SK-N-SH treated with all-trans-retinoic acid at 6 μM for 48 hours (cell line): ENCODE data around the gene DLG1.

ENCODE experiments used
- ATAC-seq: fragments of 200-7000 bp; cut with Tn5 transposase; 3 replicates; pipeline ENCODE4 v1.9.1; 2020; ENCODE audit warnings: mild to moderate bottlenecking, moderate library complexity
- ARNTL ChIP-seq: fragments of 450-650 bp; formaldehyde crosslinking; IDR thresholded peaks from 2 replicates; pipeline ENCODE4 v1.5.0; 2020; ENCODE audit warnings: low read depth, mild to moderate bottlenecking, moderate library complexity, borderline replicate concordance
- BACH2 ChIP-seq: fragments of 250-450 bp; sonication (Bioruptor Pico); IDR thresholded peaks from 2 replicates; pipeline ENCODE4 v1.9.0; 2021; ENCODE audit warnings: mild to moderate bottlenecking, borderline replicate concordance
- CSDC2 ChIP-seq: fragments of 250-450 bp; sonication (Bioruptor Pico); IDR thresholded peaks from 2 replicates; pipeline ENCODE4 v1.5.0; 2020; ENCODE audit warnings: mild to moderate bottlenecking, moderate library complexity
- ESRRG ChIP-seq: fragments of 250-450 bp; sonication (Bioruptor Pico); IDR thresholded peaks from 2 replicates; pipeline ENCODE4 v1.6.1; 2021; ENCODE audit warnings: mild to moderate bottlenecking
- GLIS3 ChIP-seq: fragments of 250-450 bp; sonication (Bioruptor Pico); IDR thresholded peaks from 2 replicates; pipeline ENCODE4 v1.5.0; 2020; ENCODE audit warnings: mild to moderate bottlenecking, moderate library complexity
- ISL1 ChIP-seq: fragments of 250-450 bp; sonication (Bioruptor Pico); IDR thresholded peaks from 2 replicates; pipeline ENCODE4 v2.1.2; 2022; ENCODE audit warnings: mild to moderate bottlenecking, moderate library complexity
- OSR1 ChIP-seq: fragments of 250-450 bp; sonication (Bioruptor Pico); IDR thresholded peaks from 2 replicates; pipeline ENCODE4 v1.8.0; 2022; ENCODE audit warnings: moderate library complexity, mild to moderate bottlenecking, inconsistent platforms
- PPARA ChIP-seq: fragments of 250-450 bp; sonication (Bioruptor Pico); IDR thresholded peaks from 2 replicates; pipeline ENCODE4 v1.5.0; 2020; ENCODE audit warnings: mild to moderate bottlenecking, borderline replicate concordance
- RARB ChIP-seq: fragments of 250-450 bp; sonication (Bioruptor Pico); IDR thresholded peaks from 2 replicates; pipeline ENCODE4 v1.8.0; 2021; ENCODE audit warnings: mild to moderate bottlenecking, moderate library complexity
- SNAI2 ChIP-seq: fragments of 250-450 bp; sonication (Bioruptor Pico); IDR thresholded peaks from 2 replicates; pipeline ENCODE4 v1.5.0; 2020; ENCODE audit warnings: mild to moderate bottlenecking, moderate library complexity
- TCF4 ChIP-seq: fragments of 250-450 bp; sonication (Bioruptor Pico); IDR thresholded peaks from 2 replicates; pipeline ENCODE4 v1.8.0; 2021; ENCODE audit warnings: mild to moderate bottlenecking, moderate library complexity, borderline replicate concordance
- TOX ChIP-seq: fragments of 250-450 bp; sonication (Bioruptor Pico); IDR thresholded peaks from 2 replicates; pipeline ENCODE4 v1.8.0; 2021; ENCODE audit warnings: mild to moderate bottlenecking, moderate library complexity, borderline replicate concordance
- ZC3H10 ChIP-seq: fragments of 250-450 bp; sonication (Bioruptor Pico); IDR thresholded peaks from 2 replicates; pipeline ENCODE4 v1.5.1; 2021; ENCODE audit warnings: mild to moderate bottlenecking, moderate library complexity
- ZFP3 ChIP-seq: fragments of 250-450 bp; sonication (Bioruptor Pico); IDR thresholded peaks from 2 replicates; pipeline ENCODE4 v1.5.0; 2020; ENCODE audit warnings: mild to moderate bottlenecking, moderate library complexity
- ZFP30 ChIP-seq: fragments of 450-650 bp; formaldehyde crosslinking; IDR thresholded peaks from 2 replicates; pipeline ENCODE4 v1.5.0; 2022; ENCODE audit warnings: mild to moderate bottlenecking, moderate library complexity
- ZNF565 ChIP-seq: fragments of 450-650 bp; formaldehyde crosslinking; conservative IDR thresholded peaks from 2 replicates; pipeline ENCODE4 v1.5.0; 2020; ENCODE audit warnings: low read depth, mild to moderate bottlenecking, moderate library complexity
- ZNF70 ChIP-seq: fragments of 450-650 bp; formaldehyde crosslinking; IDR thresholded peaks from 2 replicates; pipeline ENCODE4 v1.5.0; 2020; ENCODE audit warnings: mild to moderate bottlenecking, moderate library complexity
- ZNF8 ChIP-seq: fragments of 450-650 bp; formaldehyde crosslinking; IDR thresholded peaks from 2 replicates; pipeline ENCODE4 v1.5.0; 2020; ENCODE audit warnings: mild to moderate bottlenecking, moderate library complexity
- TF ChIP-seq, protein P1 (sequence below): fragments of 250-450 bp; sonication (Bioruptor Pico); IDR thresholded peaks from 2 replicates; pipeline ENCODE4 v1.5.1; 2021; ENCODE audit warnings: mild to moderate bottlenecking, moderate library complexity
- TF ChIP-seq, protein P2 (sequence below): fragments of 250-450 bp; sonication (Bioruptor Pico); IDR thresholded peaks from 2 replicates; pipeline ENCODE4 v1.5.0; 2020; ENCODE audit warnings: mild to moderate bottlenecking, moderate library complexity
- TF ChIP-seq, protein P3 (sequence below): fragments of 250-450 bp; sonication (Bioruptor Pico); IDR thresholded peaks from 2 replicates; pipeline ENCODE4 v1.8.0; 2021; ENCODE audit warnings: low read depth, mild to moderate bottlenecking, moderate library complexity, borderline replicate concordance
- TF ChIP-seq, protein P4 (sequence below): fragments of 250-450 bp; sonication (Bioruptor Pico); IDR thresholded peaks from 2 replicates; pipeline ENCODE4 v1.5.1; 2020; ENCODE audit warnings: low read depth, mild to moderate bottlenecking, moderate library complexity

Gene DLG1

DNA sequence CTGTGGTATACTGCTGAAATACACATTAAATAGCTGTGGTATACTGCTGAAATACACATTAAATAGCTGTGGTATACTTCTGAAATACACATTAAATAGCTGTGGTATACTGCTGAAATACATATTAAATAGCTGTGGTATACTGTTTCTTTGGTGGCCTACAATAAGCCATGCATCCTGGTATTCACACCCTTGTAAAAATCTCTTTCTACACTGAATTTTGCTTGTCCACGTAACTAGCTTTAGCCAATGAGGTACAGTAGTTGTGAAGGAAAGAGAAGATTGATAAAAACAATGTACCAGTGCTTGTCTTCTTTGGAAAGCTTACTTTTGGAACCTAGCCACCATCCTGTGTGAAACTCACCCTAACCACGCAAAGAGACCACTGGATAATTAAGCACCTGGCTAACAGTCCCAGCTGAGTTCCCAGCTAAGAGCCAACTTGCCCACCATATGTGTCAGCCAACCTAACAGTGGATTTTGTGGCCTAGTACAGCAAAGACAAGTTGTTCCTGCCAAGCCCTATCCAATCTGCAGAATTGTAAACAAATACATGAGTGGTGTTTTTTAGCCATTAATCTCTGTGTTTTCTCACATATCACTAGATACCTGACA is 165.4 kb downstream of the DLG1 start:
- ATAC-seq: no peak
- TF ChIP-seq TOX: no peak
- TF ChIP-seq OSR1 (CRISPR knock-in tag): no peak
- TF ChIP-seq RARB (CRISPR knock-in tag): no peak
- no peak for TF ChIP-seq SNAI2 (CRISPR knock-in tag)
- TF ChIP-seq CSDC2 (CRISPR knock-in tag): no peak
- TF ChIP-seq, protein P1, sequence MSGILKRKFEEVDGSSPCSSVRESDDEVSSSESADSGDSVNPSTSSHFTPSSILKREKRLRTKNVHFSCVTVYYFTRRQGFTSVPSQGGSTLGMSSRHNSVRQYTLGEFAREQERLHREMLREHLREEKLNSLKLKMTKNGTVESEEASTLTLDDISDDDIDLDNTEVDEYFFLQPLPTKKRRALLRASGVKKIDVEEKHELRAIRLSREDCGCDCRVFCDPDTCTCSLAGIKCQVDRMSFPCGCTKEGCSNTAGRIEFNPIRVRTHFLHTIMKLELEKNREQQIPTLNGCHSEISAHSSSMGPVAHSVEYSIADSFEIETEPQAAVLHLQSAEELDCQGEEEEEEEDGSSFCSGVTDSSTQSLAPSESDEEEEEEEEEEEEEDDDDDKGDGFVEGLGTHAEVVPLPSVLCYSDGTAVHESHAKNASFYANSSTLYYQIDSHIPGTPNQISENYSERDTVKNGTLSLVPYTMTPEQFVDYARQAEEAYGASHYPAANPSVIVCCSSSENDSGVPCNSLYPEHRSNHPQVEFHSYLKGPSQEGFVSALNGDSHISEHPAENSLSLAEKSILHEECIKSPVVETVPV (CRISPR knock-in tag): no peak
- no peak for TF ChIP-seq ESRRG (CRISPR knock-in tag)
- no peak for TF ChIP-seq ZFP3 (CRISPR knock-in tag)
- no peak for TF ChIP-seq GLIS3
- no peak for TF ChIP-seq ZNF70 (CRISPR knock-in tag)
- TF ChIP-seq, protein P2, sequence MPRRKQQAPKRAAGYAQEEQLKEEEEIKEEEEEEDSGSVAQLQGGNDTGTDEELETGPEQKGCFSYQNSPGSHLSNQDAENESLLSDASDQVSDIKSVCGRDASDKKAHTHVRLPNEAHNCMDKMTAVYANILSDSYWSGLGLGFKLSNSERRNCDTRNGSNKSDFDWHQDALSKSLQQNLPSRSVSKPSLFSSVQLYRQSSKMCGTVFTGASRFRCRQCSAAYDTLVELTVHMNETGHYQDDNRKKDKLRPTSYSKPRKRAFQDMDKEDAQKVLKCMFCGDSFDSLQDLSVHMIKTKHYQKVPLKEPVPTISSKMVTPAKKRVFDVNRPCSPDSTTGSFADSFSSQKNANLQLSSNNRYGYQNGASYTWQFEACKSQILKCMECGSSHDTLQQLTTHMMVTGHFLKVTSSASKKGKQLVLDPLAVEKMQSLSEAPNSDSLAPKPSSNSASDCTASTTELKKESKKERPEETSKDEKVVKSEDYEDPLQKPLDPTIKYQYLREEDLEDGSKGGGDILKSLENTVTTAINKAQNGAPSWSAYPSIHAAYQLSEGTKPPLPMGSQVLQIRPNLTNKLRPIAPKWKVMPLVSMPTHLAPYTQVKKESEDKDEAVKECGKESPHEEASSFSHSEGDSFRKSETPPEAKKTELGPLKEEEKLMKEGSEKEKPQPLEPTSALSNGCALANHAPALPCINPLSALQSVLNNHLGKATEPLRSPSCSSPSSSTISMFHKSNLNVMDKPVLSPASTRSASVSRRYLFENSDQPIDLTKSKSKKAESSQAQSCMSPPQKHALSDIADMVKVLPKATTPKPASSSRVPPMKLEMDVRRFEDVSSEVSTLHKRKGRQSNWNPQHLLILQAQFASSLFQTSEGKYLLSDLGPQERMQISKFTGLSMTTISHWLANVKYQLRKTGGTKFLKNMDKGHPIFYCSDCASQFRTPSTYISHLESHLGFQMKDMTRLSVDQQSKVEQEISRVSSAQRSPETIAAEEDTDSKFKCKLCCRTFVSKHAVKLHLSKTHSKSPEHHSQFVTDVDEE: no peak
- TF ChIP-seq BACH2 (CRISPR knock-in tag): no peak
- no peak for TF ChIP-seq ZFP30 (CRISPR knock-in tag)

DNA sequence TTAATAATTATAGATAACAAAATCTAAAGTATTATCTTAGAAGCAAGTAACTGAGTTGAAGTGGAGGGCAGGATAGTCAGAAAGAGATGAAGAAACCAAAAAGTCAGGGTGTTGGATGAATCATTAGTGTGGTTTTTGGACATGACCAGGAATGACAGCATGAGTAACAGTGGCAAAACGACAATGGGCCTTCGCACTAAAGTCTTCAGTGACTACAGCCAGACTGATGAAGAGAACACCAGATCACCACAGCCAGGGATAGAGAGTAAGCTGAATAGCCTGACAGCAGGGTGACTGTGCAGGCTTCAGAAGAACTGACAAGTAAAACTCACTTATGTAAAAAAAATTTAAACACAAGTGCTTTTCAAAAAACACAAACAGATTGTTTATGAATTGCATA is 172.8 kb downstream of the DLG1 start:
- no peak for ATAC-seq
- TF ChIP-seq ZFP3 (CRISPR knock-in tag): no peak
- no peak for TF ChIP-seq ARNTL (CRISPR knock-in tag)
- TF ChIP-seq, protein P2: no peak
- TF ChIP-seq ZNF8: no peak
- no peak for TF ChIP-seq ZC3H10
- TF ChIP-seq ZNF70 (CRISPR knock-in tag): no peak
- no peak for TF ChIP-seq ISL1 (CRISPR knock-in tag)
- no peak for TF ChIP-seq ZNF565
- TF ChIP-seq TOX: no peak
- no peak for TF ChIP-seq CSDC2 (CRISPR knock-in tag)

DNA sequence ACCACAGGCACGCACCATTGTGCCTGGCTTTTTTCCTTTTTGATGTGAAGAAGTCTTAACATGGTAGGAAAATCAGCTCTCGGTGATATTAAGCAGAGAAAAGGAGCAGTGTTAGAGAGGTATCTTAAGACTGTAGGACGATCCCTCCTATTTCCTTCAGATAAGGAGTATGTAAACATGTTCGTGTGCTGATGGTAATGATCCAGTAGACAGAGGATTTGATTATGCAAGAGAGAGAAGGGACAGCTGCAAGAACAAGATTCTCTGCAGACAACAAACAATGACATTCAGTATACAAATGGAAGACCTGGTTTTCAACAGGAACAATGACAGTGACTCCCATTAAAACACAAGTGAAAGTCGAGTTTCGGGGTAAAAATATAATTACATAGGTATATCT is 173.7 kb downstream of the DLG1 start:
- TF ChIP-seq BACH2 (CRISPR knock-in tag) (no peak), ZNF70 (CRISPR knock-in tag) (no peak), GLIS3 (no peak), ARNTL (CRISPR knock-in tag) (no peak), OSR1 (CRISPR knock-in tag) (no peak), ZNF8 (no peak), PPARA (no peak), CSDC2 (CRISPR knock-in tag) (no peak), ESRRG (CRISPR knock-in tag) (no peak), ZNF565 (no peak), ZC3H10 (no peak), RARB (CRISPR knock-in tag) (no peak), SNAI2 (CRISPR knock-in tag) (no peak), ZFP30 (CRISPR knock-in tag) (no peak), TCF4 (no peak)
- TF ChIP-seq, protein P1 (CRISPR knock-in tag): no peak
- TF ChIP-seq, protein P3, sequence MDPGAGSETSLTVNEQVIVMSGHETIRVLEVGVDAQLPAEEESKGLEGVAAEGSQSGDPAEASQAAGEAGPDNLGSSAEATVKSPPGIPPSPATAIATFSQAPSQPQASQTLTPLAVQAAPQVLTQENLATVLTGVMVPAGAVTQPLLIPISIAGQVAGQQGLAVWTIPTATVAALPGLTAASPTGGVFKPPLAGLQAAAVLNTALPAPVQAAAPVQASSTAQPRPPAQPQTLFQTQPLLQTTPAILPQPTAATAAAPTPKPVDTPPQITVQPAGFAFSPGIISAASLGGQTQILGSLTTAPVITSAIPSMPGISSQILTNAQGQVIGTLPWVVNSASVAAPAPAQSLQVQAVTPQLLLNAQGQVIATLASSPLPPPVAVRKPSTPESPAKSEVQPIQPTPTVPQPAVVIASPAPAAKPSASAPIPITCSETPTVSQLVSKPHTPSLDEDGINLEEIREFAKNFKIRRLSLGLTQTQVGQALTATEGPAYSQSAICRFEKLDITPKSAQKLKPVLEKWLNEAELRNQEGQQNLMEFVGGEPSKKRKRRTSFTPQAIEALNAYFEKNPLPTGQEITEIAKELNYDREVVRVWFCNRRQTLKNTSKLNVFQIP (CRISPR knock-in tag): no peak
- TF ChIP-seq, protein P4, sequence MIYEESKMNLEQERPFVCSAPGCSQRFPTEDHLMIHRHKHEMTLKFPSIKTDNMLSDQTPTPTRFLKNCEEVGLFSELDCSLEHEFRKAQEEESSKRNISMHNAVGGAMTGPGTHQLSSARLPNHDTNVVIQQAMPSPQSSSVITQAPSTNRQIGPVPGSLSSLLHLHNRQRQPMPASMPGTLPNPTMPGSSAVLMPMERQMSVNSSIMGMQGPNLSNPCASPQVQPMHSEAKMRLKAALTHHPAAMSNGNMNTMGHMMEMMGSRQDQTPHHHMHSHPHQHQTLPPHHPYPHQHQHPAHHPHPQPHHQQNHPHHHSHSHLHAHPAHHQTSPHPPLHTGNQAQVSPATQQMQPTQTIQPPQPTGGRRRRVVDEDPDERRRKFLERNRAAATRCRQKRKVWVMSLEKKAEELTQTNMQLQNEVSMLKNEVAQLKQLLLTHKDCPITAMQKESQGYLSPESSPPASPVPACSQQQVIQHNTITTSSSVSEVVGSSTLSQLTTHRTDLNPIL (CRISPR knock-in tag): no peak
- TF ChIP-seq, all 23 proteins: peak for 0
- no peak for ATAC-seq
